Sigmoid colon (tissue), 4 donors: ENCODE results near the gene PAK2.

ENCODE experiments used
- CTCF ChIP-seq, 4 experiments: fragments of 450-650 bp in 3 of 4; fragments of 200-600 bp in 1 of 4; IDR thresholded peaks; one replicate each; pipeline ENCODE4 v1.5.1; 2016 to 2019; ENCODE audit warnings: antibody characterized with exemption in 4 of 4, mild to moderate bottlenecking in 3 of 4, moderate library complexity in 2 of 4
- EP300 ChIP-seq, 4 donors: sonication (generic); formaldehyde crosslinking; IDR thresholded peaks; one replicate each; pipeline ENCODE4 v1.6.1; 2017; ENCODE audit warnings: antibody characterized with exemption in 4 of 4

- TF ChIP-seq CTCF (IDR thresholded peaks at IDR 0.05) (no peak), EP300 (IDR thresholded peaks at IDR 0.05) (no peak)
Measured at GRCh38 chr3:196737655-196738054, 2.0 kb upstream of the PAK2 start.
